NB4 (cell line): Measurements from ENCODE around the gene RASSF5.
A peak's percentile ranks its signal among the peaks of the same experiment; 100 is the strongest.

Source experiments
- DNase-seq: peaks from one replicate; pipeline ENCODE4 v3.0.0; 2010; ENCODE audit warnings: low read depth
- H3K4me3 ChIP-seq: one replicate; pipeline ENCODE4 v1.5.1; 2011; ENCODE audit warnings: mild to moderate bottlenecking, low read depth, low read length, moderate library complexity
- CTCF ChIP-seq: IDR thresholded peaks from one replicate; pipeline ENCODE4 v1.5.1; 2012; ENCODE audit warnings: low read depth, low read length
- MYC ChIP-seq: IDR thresholded peaks from 2 replicates; pipeline ENCODE4 v1.6.1; 2011; ENCODE audit warnings: low read depth, low read length
- POLR2A ChIP-seq: IDR thresholded peaks from 2 replicates; pipeline ENCODE4 v1.6.1; 2011; ENCODE audit warnings: mild to moderate bottlenecking; ENCODE audit not compliant: insufficient read length; ENCODE audit errors: extremely low read depth
- TF ChIP-seq, protein P1 (sequence below): IDR thresholded peaks from 2 replicates; pipeline ENCODE4 v1.6.1; 2011; ENCODE audit warnings: low read depth, low read length

RASSF5 gene

GRCh38 chr1:206468571-206468970 lies 38.8 kb upstream of the RASSF5 start:
- TF ChIP-seq CTCF: no peak
- no peak for TF ChIP-seq POLR2A
- no peak for TF ChIP-seq MYC
- TF ChIP-seq, protein P1, sequence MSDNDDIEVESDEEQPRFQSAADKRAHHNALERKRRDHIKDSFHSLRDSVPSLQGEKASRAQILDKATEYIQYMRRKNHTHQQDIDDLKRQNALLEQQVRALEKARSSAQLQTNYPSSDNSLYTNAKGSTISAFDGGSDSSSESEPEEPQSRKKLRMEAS: no peak
- peak; percentile 62 for DNase-seq
- H3K4me3 ChIP-seq: no peak overlapping the region

- peak overlapping the region; percentile 94 for H3K4me3 ChIP-seq
- DNase-seq: no peak
- no peak for TF ChIP-seq MYC
- no peak for TF ChIP-seq CTCF
- TF ChIP-seq POLR2A: no peak
These were observed 37.9 kb upstream of the RASSF5 start for GRCh38 chr1:206469411-206469932.

DNA sequence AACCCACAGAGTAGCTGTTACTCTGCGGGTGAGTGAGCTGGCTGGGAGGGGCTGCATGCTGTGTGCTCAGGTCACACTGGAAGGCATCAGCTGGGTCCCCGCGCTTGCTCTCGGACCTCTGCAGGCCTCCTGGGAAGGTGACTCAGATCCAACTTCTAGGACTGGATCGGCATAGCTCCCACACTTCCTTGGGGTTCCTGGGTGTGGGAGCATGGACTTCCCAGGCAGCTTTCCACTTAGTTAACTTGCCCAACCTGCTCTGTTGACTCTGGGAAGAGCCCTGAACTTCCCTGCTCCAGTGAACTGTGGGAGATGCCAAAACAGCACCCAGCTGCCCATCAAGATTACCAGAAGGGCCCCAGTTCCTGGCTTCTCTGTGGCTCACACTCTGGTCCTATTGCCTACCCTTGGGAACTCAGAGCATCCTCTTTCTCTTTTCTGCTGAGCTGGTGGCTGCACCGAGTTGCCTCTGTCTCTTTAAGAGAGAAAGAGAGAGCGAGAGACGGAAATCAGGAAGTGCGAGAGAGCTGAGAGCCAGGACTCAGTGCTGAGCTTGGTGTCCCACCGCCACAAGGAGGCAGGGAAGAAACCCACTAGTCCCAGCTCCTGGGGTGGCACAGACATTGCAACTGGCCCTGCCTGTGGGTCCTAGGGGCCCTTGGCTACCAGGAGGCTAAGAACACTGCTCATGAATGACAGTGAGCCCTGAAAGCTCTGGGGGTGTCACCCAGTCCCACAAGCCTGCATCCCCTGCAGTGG lies 37.2 kb upstream of the RASSF5 start, which contains the start of gene IKBKE:
TSS of gene IKBKE (plus strand) at position 544 of the 759 bp plus-strand sequence. CDS start 2,752 bp downstream, outside the sequence.
- peak; percentile 53 for TF ChIP-seq MYC
- peak; percentile 24 for TF ChIP-seq CTCF
- TF ChIP-seq, protein P1: peak; percentile 4; the same call in 1 of the 2 replicates
- TF ChIP-seq POLR2A: peak; percentile 66
- H3K4me3 ChIP-seq: peak within 1 kb of the TSS; percentile 94
- DNase-seq: peak; percentile 95

DNA sequence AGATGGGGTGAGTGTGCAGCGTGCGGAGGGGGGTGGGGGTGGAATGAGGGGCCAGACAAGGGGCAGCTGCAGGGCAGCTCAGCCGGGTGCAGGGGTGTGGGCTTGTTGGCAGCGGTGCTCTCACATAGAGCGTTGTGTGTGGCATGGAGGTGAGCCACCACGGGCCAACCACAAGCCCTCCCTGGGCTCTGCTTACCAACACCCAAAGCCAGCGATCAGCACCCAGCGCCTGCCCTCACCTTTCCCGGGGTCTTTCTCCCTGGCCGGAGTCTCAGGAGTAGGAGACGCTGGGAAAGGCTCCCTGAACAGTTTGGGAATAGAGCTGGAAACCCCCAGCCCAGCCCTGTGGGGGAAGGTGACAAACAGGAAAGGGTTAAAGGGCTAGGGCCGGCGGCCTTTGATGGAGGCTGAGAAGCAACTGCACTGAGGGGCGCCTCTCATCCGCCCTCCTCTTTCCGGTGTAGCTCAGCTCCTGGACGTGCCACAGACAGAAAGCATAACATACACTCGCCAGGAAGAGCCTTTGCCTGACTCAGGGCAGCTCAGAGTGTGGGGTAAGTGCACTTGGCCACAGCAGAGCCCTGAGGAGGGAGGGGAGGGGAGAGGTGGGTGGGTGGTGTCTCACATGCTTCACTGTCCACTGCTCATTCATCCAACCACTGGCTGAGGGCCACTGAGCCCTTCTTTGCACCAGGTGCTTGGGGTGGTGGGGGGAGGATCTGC lies 36.5 kb upstream of the RASSF5 start:
- peak; percentile 92 for DNase-seq
- TF ChIP-seq POLR2A (peak; percentile 47), MYC (no peak)

DNA sequence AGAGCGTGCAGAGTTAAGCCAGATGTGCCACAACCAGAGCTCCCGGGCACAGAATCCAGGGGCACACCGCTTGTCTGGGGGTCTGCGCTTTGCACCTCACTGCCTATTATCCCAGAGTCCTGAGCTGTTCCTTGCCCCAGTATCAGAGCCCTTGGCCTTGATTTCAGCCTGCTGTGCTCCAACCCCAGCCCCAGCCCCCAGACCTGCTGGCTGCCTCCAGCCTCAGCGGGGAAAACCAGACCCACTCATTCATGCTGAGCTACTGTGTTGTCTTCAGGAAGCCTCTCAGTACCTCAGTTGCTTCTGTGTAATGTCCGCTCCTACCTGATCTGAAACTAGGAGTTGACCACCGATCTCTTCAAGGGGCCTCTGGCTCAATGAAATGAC lies 35.9 kb upstream of the RASSF5 start:
- no peak for DNase-seq
- H3K4me3 ChIP-seq: peak overlapping the region; percentile 94
- TF ChIP-seq CTCF (no peak), POLR2A (no peak), MYC (no peak)
- TF ChIP-seq, protein P1: no peak

More for the DNA sequence above, 36.5 kb upstream of the RASSF5 start:
- H3K4me3 ChIP-seq: peak overlapping the region; percentile 94

DNA sequence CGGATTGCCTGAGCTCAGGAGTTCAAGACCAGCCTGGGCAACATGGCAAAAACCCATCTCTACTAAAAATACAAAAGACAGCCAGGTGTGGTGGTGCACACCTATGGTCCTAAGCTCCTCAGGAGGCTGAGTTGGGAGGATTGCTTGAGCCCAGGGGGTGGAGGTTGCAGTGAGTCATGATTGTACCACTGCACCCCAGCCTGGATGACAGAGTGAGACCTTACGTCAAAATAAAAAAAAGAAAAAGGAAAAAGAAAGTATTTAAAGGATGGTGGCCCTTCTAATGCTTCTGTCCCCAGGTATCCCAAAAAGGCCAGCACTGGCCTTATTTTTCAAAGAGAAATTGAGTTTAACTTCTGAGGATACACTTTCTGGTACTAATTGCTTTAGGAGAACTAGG lies 35.3 kb upstream of the RASSF5 start:
- TF ChIP-seq, protein P1: no peak
- TF ChIP-seq POLR2A (no peak), MYC (no peak), CTCF (no peak)
- peak; percentile 44 for DNase-seq
- peak overlapping the region; percentile 94 for H3K4me3 ChIP-seq
